Mucosa of rectum (tissue), 2 donors: Measurements from ENCODE around the gene IP6K3.

Experiments used
- H3K27ac ChIP-seq, 2 donors: one replicate each; pipeline ENCODE4 v1.7.0; 2013; ENCODE audit warnings: inconsistent platforms in 2 of 2, low read depth in 2 of 2, low read length in 2 of 2
- H3K27me3 ChIP-seq, 2 donors: one replicate each; pipeline ENCODE4 v1.7.0; 2013; ENCODE audit warnings: low read length in 2 of 2; ENCODE audit not compliant: control insufficient read depth in 2 of 2, insufficient read depth in 2 of 2
- H3K36me3 ChIP-seq, 2 donors: one replicate each; pipeline ENCODE4 v1.7.0; 2013; ENCODE audit warnings: low read length in 2 of 2; ENCODE audit not compliant: control insufficient read depth in 2 of 2, insufficient read depth in 2 of 2
- H3K4me1 ChIP-seq, 2 donors: one replicate each; pipeline ENCODE4 v1.7.0; 2013; ENCODE audit warnings: low read length in 2 of 2, mild to moderate bottlenecking in 1 of 2; ENCODE audit not compliant: control insufficient read depth in 2 of 2, insufficient read depth in 2 of 2
- H3K4me3 ChIP-seq, 2 donors: one replicate each; pipeline ENCODE4 v1.7.0; 2013; ENCODE audit warnings: low read length in 2 of 2
- H3K9ac ChIP-seq, 2 donors: one replicate each; pipeline ENCODE4 v1.7.0; 2013; ENCODE audit warnings: low read length in 2 of 2, low read depth in 1 of 2, mild to moderate bottlenecking in 1 of 2
- H3K9me3 ChIP-seq, 2 donors: one replicate each; pipeline ENCODE4 v1.7.0; 2013; ENCODE audit warnings: low read length in 2 of 2; ENCODE audit not compliant: control insufficient read depth in 2 of 2
- donor health status: healthy.
- donor health status: Normal muscosa, but diverticular disease.

The IP6K3 gene

DNA sequence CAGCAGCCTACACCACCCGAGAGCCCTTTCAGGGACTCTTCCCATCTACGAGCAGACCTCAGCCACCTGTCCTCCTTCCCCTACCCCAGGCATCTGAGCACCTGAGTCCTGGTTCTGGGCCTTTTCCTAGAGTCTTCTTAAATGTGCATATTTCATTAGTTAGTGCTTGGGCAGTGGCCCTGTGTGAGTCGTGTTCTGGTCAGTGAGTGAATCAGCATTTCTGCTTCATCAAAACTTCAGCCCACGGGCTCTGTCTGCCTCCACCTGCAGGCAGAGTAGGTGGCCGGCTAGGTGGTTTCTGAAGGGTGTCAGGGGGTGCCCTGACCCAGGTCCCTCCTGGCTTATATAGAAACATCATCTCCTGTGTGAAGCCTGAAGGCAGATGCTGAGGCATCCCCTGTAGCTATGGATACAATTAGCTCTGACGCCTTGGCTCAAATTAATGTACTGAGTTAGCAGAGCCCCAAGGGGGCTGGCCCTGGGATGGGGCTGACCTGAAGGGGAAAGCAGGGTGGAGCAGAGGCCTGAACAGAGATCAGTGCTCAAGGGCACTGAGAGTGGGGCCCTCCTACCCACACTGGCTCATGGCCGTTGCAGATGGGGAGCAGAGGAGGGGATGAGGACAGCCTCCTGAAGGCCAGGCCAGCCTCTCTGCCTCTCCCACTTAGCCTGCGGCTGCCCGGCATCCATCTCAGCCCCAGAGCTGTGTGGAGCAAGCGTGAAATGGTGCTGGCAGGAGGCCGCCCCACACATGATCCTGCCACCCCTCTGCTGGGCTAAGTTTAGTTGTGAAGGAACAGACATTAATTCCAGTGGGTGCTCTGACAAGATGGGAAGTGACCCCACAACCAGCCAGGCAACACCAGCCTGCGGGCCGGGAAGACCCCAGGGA is 13.6 kb downstream of the IP6K3 start:
- Histone ChIP-seq H3K27ac (no peak overlapping the region), H3K9ac (no peak overlapping the region), H3K27me3 (no peaks in the 10 kb centered on the region), H3K9me3 (no peaks in the 10 kb centered on the region), H3K4me3 (no peak overlapping the region), H3K4me1 (peaks cover 0 to 6% of the 10 kb centered on the region in 2 donors), H3K36me3 (no peaks in the 10 kb centered on the region)

DNA sequence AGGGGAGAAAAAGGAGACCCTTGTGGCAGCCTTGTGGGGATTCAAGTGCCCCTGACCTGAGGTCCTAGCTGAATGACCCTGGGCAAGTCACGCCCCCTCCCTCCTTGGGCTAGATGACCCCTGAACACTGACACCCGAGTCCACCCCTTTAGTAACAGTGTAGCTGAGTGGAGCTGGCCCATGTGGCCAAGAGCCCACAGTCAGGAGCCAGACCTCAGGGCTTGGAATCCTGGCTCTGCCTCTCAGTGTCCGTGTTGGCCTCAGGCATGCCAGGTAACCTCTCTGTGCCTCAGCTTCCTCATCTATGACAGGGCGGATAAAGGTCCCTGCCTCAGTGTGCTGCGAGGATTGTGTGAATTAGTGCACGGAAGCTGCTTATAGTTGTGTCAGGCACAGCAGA is 14.3 kb downstream of the IP6K3 start:
- Histone ChIP-seq H3K27me3 (no peaks in the 10 kb centered on the region), H3K4me1 (peaks cover 0 to 6% of the 10 kb centered on the region in 2 donors), H3K9me3 (no peaks in the 10 kb centered on the region), H3K4me3 (no peak overlapping the region), H3K27ac (no peak overlapping the region), H3K36me3 (no peaks in the 10 kb centered on the region), H3K9ac (no peak overlapping the region)

DNA sequence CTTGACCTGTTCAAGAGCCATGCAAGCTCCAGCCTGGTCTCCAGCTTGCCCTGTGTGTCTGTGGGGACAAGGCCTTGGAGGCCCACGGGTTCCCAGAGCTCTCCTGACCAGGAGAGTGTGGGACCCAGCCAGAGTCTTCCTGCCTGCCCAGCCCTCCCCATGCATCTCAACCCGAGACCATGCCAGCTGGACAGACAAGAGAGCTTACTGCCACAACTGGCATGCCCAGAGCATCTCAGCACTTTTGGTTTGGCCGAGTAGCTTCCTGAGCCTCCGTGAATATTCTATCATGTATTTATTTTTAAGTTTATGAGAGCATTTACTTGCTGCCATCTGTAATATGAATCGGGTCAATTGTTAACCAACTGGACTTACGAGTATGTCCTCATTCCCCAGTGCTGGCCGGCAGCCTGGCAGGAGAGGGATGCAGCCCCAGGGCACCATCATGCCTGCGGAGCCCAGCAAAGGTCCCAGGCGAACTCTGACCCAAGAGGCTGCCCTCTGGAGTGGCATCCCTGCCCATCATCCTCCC is 14.9 kb downstream of the IP6K3 start:
- Histone ChIP-seq H3K4me1 (peaks cover 0 to 6% of the 10 kb centered on the region in 2 donors), H3K9ac (no peak overlapping the region), H3K36me3 (no peaks in the 10 kb centered on the region), H3K4me3 (no peak overlapping the region), H3K27me3 (no peaks in the 10 kb centered on the region), H3K27ac (no peak overlapping the region), H3K9me3 (no peaks in the 10 kb centered on the region)

GRCh38 chr6:33731035-33731434 is 15.7 kb downstream of the IP6K3 start:
- H3K9ac ChIP-seq: no peak overlapping the region
- no peak overlapping the region for H3K27ac ChIP-seq
- no peak overlapping the region for H3K4me3 ChIP-seq
- no peaks in the 10 kb centered on the region for H3K9me3 ChIP-seq
- H3K36me3 ChIP-seq: no peaks in the 10 kb centered on the region
- peaks cover 0 to 6% of the 10 kb centered on the region in 2 donors for H3K4me1 ChIP-seq
- no peaks in the 10 kb centered on the region for H3K27me3 ChIP-seq

DNA sequence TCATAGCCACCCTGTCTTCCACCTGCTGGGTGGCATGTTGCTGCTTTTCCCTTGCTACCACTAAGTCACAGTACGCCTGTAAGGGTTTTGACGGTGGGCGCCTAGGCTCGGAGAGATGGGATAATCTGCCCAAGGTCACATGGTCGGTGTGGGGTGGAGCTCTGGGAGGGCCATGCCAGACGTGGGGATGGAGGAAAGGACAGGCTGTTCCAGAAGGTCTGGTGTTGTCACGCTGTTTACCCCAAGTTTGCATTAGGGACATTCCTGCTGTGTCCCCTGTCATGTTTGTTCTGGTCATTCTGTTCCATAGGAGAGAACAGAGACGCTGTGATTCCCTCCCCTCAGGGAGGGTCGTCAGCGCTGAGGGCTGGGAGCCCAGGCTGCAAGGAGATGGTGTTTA is 16.1 kb downstream of the IP6K3 start:
- Histone ChIP-seq H3K36me3 (no peaks in the 10 kb centered on the region), H3K4me1 (peaks cover 0 to 6% of the 10 kb centered on the region in 2 donors), H3K4me3 (no peak overlapping the region), H3K9ac (no peak overlapping the region), H3K27ac (no peak overlapping the region), H3K27me3 (no peaks in the 10 kb centered on the region), H3K9me3 (no peaks in the 10 kb centered on the region)

DNA sequence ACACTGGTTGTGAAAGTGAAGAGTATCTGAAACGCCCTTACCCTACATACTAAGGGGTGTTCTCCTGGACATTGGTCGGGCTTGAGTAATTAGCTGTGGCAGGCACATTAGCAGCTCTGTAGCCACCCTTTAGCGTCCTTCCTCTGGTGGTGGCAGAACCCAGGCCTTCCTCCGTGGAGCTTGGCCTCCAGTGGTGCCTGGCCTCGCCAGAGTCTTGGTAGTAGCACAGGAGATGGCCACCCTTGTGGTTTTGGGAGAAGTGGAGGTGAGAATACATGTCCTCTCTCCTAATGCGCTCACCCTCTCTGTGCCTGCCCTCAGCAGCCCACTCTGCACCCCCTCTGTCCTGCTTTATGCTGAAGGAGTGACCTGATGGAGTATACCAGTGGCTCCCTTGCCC is 17.6 kb downstream of the IP6K3 start:
- Histone ChIP-seq H3K27ac (no peak overlapping the region), H3K4me3 (no peak overlapping the region), H3K4me1 (peaks cover 0 to 6% of the 10 kb centered on the region in 2 donors), H3K27me3 (no peaks in the 10 kb centered on the region), H3K9ac (no peak overlapping the region), H3K36me3 (no peaks in the 10 kb centered on the region), H3K9me3 (no peaks in the 10 kb centered on the region)

- Histone ChIP-seq H3K9me3 (no peaks in the 10 kb centered on the region), H3K9ac (no peak overlapping the region), H3K27ac (no peak overlapping the region), H3K36me3 (no peaks in the 10 kb centered on the region), H3K4me3 (no peak overlapping the region), H3K4me1 (peaks cover 0 to 6% of the 10 kb centered on the region in 2 donors), H3K27me3 (no peaks in the 10 kb centered on the region)
These were observed 18.3 kb downstream of the IP6K3 start for GRCh38 chr6:33728438-33728837.

DNA sequence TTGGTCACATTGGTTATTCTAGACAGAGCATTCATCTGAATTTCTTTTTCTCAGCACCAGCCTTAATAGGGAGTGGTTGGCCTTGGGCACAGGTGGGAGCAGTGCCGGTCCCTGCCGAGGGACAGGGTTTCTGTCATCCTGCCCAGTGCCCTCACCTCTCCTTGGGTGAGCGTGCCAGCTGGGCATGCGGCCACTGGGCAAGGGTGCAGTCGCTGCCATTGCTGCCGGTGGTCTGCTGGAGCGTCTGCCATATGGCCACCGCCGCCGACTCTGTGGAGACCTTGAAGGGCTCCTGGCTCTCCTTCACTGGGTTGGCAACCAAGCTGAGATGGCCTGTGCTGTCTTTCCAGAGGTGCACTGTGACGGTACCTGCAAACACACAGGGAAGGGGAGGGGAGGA is 18.8 kb downstream of the IP6K3 start:
- Histone ChIP-seq H3K4me1 (peaks cover 0 to 6% of the 10 kb centered on the region in 2 donors), H3K4me3 (no peak overlapping the region), H3K9me3 (no peaks in the 10 kb centered on the region), H3K27me3 (no peaks in the 10 kb centered on the region), H3K36me3 (no peaks in the 10 kb centered on the region), H3K27ac (no peak overlapping the region), H3K9ac (no peak overlapping the region)

- Histone ChIP-seq H3K4me1 (peaks cover 0 to 6% of the 10 kb centered on the region in 2 donors), H3K9ac (no peak overlapping the region), H3K27me3 (no peaks in the 10 kb centered on the region), H3K36me3 (no peaks in the 10 kb centered on the region), H3K4me3 (no peak overlapping the region), H3K9me3 (no peaks in the 10 kb centered on the region), H3K27ac (no peak overlapping the region)
These were observed 19.6 kb downstream of the IP6K3 start for GRCh38 chr6:33727126-33727525.

DNA sequence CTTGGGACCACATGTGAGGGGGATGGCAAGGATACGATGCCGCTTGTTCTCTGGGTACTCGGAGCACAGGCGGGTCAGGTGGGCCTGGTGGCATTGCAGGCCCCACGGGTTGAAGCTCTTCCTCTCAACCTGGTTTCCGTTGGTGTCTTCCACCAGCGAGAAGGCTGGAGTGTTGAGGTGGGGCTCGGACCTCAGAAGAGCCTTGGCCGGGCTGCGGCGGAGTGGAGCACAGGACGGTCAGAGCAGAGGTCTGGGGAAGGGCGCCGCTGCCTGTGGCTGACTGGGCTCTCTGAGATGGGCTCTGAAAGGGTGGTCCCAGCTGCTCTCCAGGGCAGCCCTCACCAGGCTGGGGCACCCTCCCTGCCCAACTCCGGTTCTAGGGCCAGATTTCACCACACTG is 20.0 kb downstream of the IP6K3 start:
- Histone ChIP-seq H3K9me3 (no peaks in the 10 kb centered on the region), H3K27ac (no peak overlapping the region), H3K27me3 (no peaks in the 10 kb centered on the region), H3K9ac (no peak overlapping the region), H3K4me3 (no peak overlapping the region), H3K36me3 (no peaks in the 10 kb centered on the region), H3K4me1 (peaks cover 0 to 4% of the 10 kb centered on the region in 2 donors)
